K562 (cell line): ENCODE measurements around the gene CSK. TPM values are rescaled to one million over a fixed set of nuclear protein-coding genes. Genes with fewer than 3 reads are reported as not detected.

Source experiments
- ATAC-seq: fragments of 200-7000 bp; cut with Tn5 transposase; 3 replicates; pipeline ENCODE4 v1.9.1; 2020; ENCODE audit warnings: moderate library complexity
- BruUV-seq: library from RNA; stranded (reverse); fragments of 400-500 nt; replicated peaks from 2 replicates; lab custom pipeline; 2021; lab: Mats Ljungman, UMichigan
- CTCF ChIA-PET: fragments of 300-600 bp; formaldehyde crosslinking; extraction: SDS; loops from one replicate; lab custom pipeline; 2021; ENCODE audit warnings: low intra/inter-chr PET ratio; lab: Yijun Ruan, JAX
- POLR2A ChIA-PET: fragments of 300-600, 350-650 bp; sonication (Branson Sonifier 250); formaldehyde crosslinking; extraction: SDS; loops from one replicate; lab custom pipeline; 2021; ENCODE audit warnings: antibody characterized with exemption, inconsistent platforms; lab: Yijun Ruan, JAX
- DNase-seq, 4 experiments: peaks; one replicate each; pipeline versions ENCODE4 v3.0.0 to v3.0.0-alpha.2; 2011 to 2018; ENCODE audit warnings: low spot score in 3 of 4, mixed read lengths in 3 of 4; ENCODE audit errors: extremely low read depth in 1 of 4
- FAIRE-seq: peaks from 2 replicates; lab custom pipeline; 2011; peaks lifted over from hg19 to GRCh38; lab: Jason Lieb, UNC
- H2AFZ ChIP-seq: 2 replicates; pipeline ENCODE4 v1.6.0; 2011; ENCODE audit warnings: low read depth, low read length, control low read depth, inconsistent platforms
- H3K27ac ChIP-seq: fragments of 200-600 bp; 3 replicates; pipeline ENCODE4 v1.8.0; 2011; ENCODE audit warnings: low read depth, mild to moderate bottlenecking, control low read depth, inconsistent platforms, low read length, moderate library complexity, mixed read lengths; ENCODE audit errors: extremely low read depth
- H3K27me3 ChIP-seq, 2 experiments: fragments of 300-600 bp in 1 of 2; 2 replicates in 1 of 2; 3 replicates in 1 of 2; pipeline versions ENCODE4 v1.6.0 to v1.8.0; 2011; ENCODE audit warnings: inconsistent platforms in 2 of 2, low read length in 2 of 2, mild to moderate bottlenecking in 1 of 2, mixed read lengths in 1 of 2, moderate library complexity in 1 of 2; ENCODE audit not compliant: control insufficient read depth in 2 of 2, insufficient read depth in 2 of 2
- H3K36me3 ChIP-seq: fragments of 300-600 bp; 3 replicates; pipeline ENCODE4 v1.8.0; 2011; ENCODE audit warnings: mild to moderate bottlenecking, low read length, inconsistent platforms; ENCODE audit not compliant: control insufficient read depth, insufficient read depth
- H3K4me1 ChIP-seq, 2 experiments: fragments of 200-600 bp in 1 of 2; replicated peaks in 1 of 2; 2 replicates in 1 of 2; 3 replicates in 1 of 2; pipeline versions ENCODE4 v1.5.1 to v1.8.0; 2011; ENCODE audit warnings: inconsistent platforms in 2 of 2, low read length in 2 of 2, mild to moderate bottlenecking in 1 of 2, mixed read lengths in 1 of 2, moderate library complexity in 1 of 2; ENCODE audit not compliant: control insufficient read depth in 2 of 2, insufficient read depth in 2 of 2
- H3K4me2 ChIP-seq: 2 replicates; pipeline ENCODE4 v1.6.1; 2011; ENCODE audit warnings: low read length, control low read depth, inconsistent platforms, mixed read lengths; ENCODE audit not compliant: insufficient read depth
- H3K4me3 ChIP-seq: fragments of 200-600 bp; sonication (generic), shearing (Covaris generic); 2 replicates; pipeline ENCODE4 v1.5.1; 2016; ENCODE audit warnings: control low read depth, inconsistent platforms
- H3K79me2 ChIP-seq: fragments of 200-600 bp; 3 replicates; pipeline ENCODE4 v1.8.0; 2011; ENCODE audit warnings: low read length, inconsistent platforms; ENCODE audit not compliant: control insufficient read depth, insufficient read depth
- H3K9ac ChIP-seq, 2 experiments: 2 replicates each; pipeline versions ENCODE4 v1.6.0 to v1.6.1; 2011; ENCODE audit warnings: low read depth in 2 of 2, low read length in 2 of 2, control low read depth in 1 of 2, inconsistent platforms in 1 of 2, mild to moderate bottlenecking in 1 of 2, mixed read lengths in 1 of 2; ENCODE audit not compliant: insufficient read depth in 1 of 2
- H3K9me1 ChIP-seq: one replicate; pipeline ENCODE4 v1.6.0; 2011; ENCODE audit warnings: inconsistent platforms, mild to moderate bottlenecking, low read length, moderate library complexity; ENCODE audit not compliant: control insufficient read depth, insufficient read depth
- H3K9me3 ChIP-seq: replicated peaks from 2 replicates; pipeline ENCODE4 v1.5.1; 2011; ENCODE audit warnings: low read depth, low read length, inconsistent platforms; ENCODE audit not compliant: control insufficient read depth, insufficient read depth
- H4K20me1 ChIP-seq: replicated peaks from 2 replicates; pipeline ENCODE4 v1.6.1; 2011; ENCODE audit warnings: low read length, inconsistent platforms, mixed read lengths; ENCODE audit not compliant: control insufficient read depth, insufficient read depth
- ARID1B ChIP-seq: fragments of 450-650 bp; IDR thresholded peaks from 2 replicates; pipeline ENCODE4 v1.6.1; 2016; ENCODE audit warnings: antibody characterized with exemption, mild to moderate bottlenecking, inconsistent platforms
- CBFA2T2 ChIP-seq: fragments of 450-650 bp; conservative IDR thresholded peaks from 2 replicates; pipeline ENCODE4 v1.6.1; 2017; ENCODE audit warnings: mild to moderate bottlenecking
- CBFA2T3 ChIP-seq: fragments of 450-650 bp; IDR thresholded peaks from 2 replicates; pipeline ENCODE4 v1.6.1; 2017
- DPF2 ChIP-seq: fragments of 450-650 bp; IDR thresholded peaks from 2 replicates; pipeline ENCODE4 v1.6.1; 2016
- EGR1 ChIP-seq: fragments of 450-650 bp; conservative IDR thresholded peaks from 2 replicates; pipeline ENCODE4 v1.6.1; 2017; ENCODE audit warnings: mild to moderate bottlenecking
- EZH2 ChIP-seq: IDR thresholded peaks from 2 replicates; pipeline ENCODE4 v1.6.1; 2012; ENCODE audit warnings: low read depth, mild to moderate bottlenecking, inconsistent platforms, low read length, borderline replicate concordance
- HDAC1 ChIP-seq, 2 experiments: fragments of 450-650 bp; IDR thresholded peaks; 2 replicates each; pipeline ENCODE4 v1.6.1; 2016 to 2017; ENCODE audit warnings: inconsistent platforms in 1 of 2, mild to moderate bottlenecking in 1 of 2, moderate library complexity in 1 of 2
- NCOR1 ChIP-seq: fragments of 450-650 bp; IDR thresholded peaks from 2 replicates; pipeline ENCODE4 v1.6.1; 2016; ENCODE audit warnings: mild to moderate bottlenecking, moderate library complexity
- NFIC ChIP-seq: fragments of 450-650 bp; IDR thresholded peaks from 2 replicates; pipeline ENCODE4 v1.6.1; 2017; ENCODE audit warnings: mild to moderate bottlenecking, inconsistent platforms
- SMARCA4 ChIP-seq: fragments of 450-650 bp; IDR thresholded peaks from 2 replicates; pipeline ENCODE4 v1.6.1; 2016
- SMARCE1 ChIP-seq: fragments of 450-650 bp; IDR thresholded peaks from 2 replicates; pipeline ENCODE4 v1.7.1; 2016; ENCODE audit warnings: mild to moderate bottlenecking
- TAL1 ChIP-seq: fragments of 450-650 bp; IDR thresholded peaks from 2 replicates; pipeline ENCODE4 v1.6.1; 2016; ENCODE audit warnings: mild to moderate bottlenecking
- TCF3 ChIP-seq: sonication (generic); formaldehyde crosslinking; IDR thresholded peaks from 2 replicates; pipeline ENCODE4 v1.4.0; 2020; ENCODE audit warnings: mild to moderate bottlenecking, missing genetic modification reagents
- TEAD4 ChIP-seq, 2 experiments: sonication (generic) in 1 of 2; formaldehyde crosslinking in 1 of 2; IDR thresholded peaks; 2 replicates each; pipeline versions ENCODE4 v1.6.1 to v1.8.0; 2012 to 2022; ENCODE audit warnings: borderline replicate concordance in 1 of 2, inconsistent platforms in 1 of 2, low read length in 1 of 2, mild to moderate bottlenecking in 1 of 2, missing genetic modification reagents in 1 of 2
- TFAM ChIP-seq: fragments of 250-450 bp; sonication (Bioruptor Pico); conservative IDR thresholded peaks from 2 replicates; pipeline ENCODE4 v1.5.0; 2021; ENCODE audit warnings: mild to moderate bottlenecking, moderate library complexity
- ZBTB7A ChIP-seq: IDR thresholded peaks from 2 replicates; pipeline ENCODE4 v1.6.1; 2011; ENCODE audit warnings: low read depth, mild to moderate bottlenecking, low read length, moderate library complexity, borderline replicate concordance; ENCODE audit not compliant: control insufficient read depth
- WGBS: fragments of 100-300 bp; shearing (Covaris generic); methylation state at CpG from one replicate; pipeline ENCODE4 v1.1.6; 2016; ENCODE audit warnings: low coverage, mixed read lengths; ENCODE audit not compliant: insufficient coverage; ENCODE audit errors: missing lambda C conversion rate; 5-methylcytosine and 5-hydroxymethylcytosine counted together
- in situ Hi-C: fragments of 300-500 bp; cut with MboI; formaldehyde crosslinking; loops from 4 replicates; pipeline ENCODE4 v1.15.0; 2018; ENCODE audit warnings: inconsistent platforms, mixed read lengths
- intact Hi-C: fragments of 100-400 bp; cut with micrococcal nuclease; formaldehyde crosslinking; loops from 2 replicates; pipeline ENCODE4 v1.14.2; 2022
- polyA plus RNA-seq, 8 experiments: library from polyadenylated mRNA; depleted of rRNA in 4 of 8; stranded (reverse) in 5 of 8; unstranded in 3 of 8; fragments of >200 nt; fragmentation: Nextera tagmentation in 2 of 8; fragmentation: Illumina TruSeq in 1 of 8; extraction: Ambion mirVana in 2 of 8; extraction: Trizol in 1 of 8; gene quantifications; 2 replicates each; pipeline versions ENCODE4 v1.2.1 to v1.2.3, GENCODE V29; 2011 to 2014; ENCODE audit warnings: inconsistent platforms in 1 of 8, missing spikeins in 1 of 8
- total RNA-seq, 7 experiments: library from RNA; depleted of rRNA in 6 of 7; stranded (reverse); fragments of >200 nt in 6 of 7; fragmentation: Illumina TruSeq in 2 of 7; extraction: Trizol in 2 of 7; gene quantifications; 2 replicates each; pipeline versions ENCODE4 v1.2.1 to v1.2.3, GENCODE V29; 2011 to 2021; ENCODE audit warnings: low replicate concordance in 1 of 7
- TF ChIP-seq, protein P1 (sequence below): fragments of 250-450 bp; sonication (Bioruptor Pico); IDR thresholded peaks from 2 replicates; pipeline ENCODE4 v1.4.0; 2020; ENCODE audit warnings: mild to moderate bottlenecking, moderate library complexity, borderline replicate concordance
- TF ChIP-seq, protein P2 (sequence below): sonication (generic); formaldehyde crosslinking; IDR thresholded peaks from 2 replicates; pipeline ENCODE4 v1.9.0; 2022; ENCODE audit warnings: mild to moderate bottlenecking, missing genetic modification reagents

Gene CSK
- total and polyA plus RNA-seq, 9 of the 15 experiments (the other 6 are each of a cell fraction or from before 2014, with no cell fraction given), result 1.5 to 112 (median 22.5) TPM

GRCh38 chr15:74778599-74778970 lies 3.3 kb upstream of the CSK start:
- FAIRE-seq (peak; percentile 72), DNase-seq (peak in 3 of 4 experiments; percentile 47 to 62 (median 50)), ATAC-seq (no peak)
- Histone ChIP-seq H3K9ac (peak overlapping the region in 1 of 2 experiments; percentile 6; a peak in 1 of 4 replicates), H3K36me3 (no peaks in the 10 kb centered on the region), H3K4me3 (no peak overlapping the region), H3K27me3 (no peaks in the 10 kb centered on the region), H3K27ac (no peak overlapping the region), H3K79me2 (peaks cover 16% of the 10 kb centered on the region), H3K9me3 (no peaks in the 10 kb centered on the region), H4K20me1 (no peaks in the 10 kb centered on the region; the same call in 1 of the 2 replicates), H3K9me1 (peaks cover 4% of the 10 kb centered on the region), H3K4me1 (peaks cover 37 to 56% of the 10 kb centered on the region in 2 experiments), H2AFZ (no peak overlapping the region), H3K4me2 (no peak overlapping the region)
- POLR2A ChIA-PET, result interaction anchor here (0.6 to 1.7 kb wide), 3 partner anchors 8 to 409 kb away, joined by 3 to 8 read pairs (median 3); no protein-coding TSS in a partner anchor
- intact Hi-C loops (loop anchor here (10.0 kb wide), 1 partner anchor 426 kb away; the partner anchor contains the start of gene C15orf39), in situ Hi-C loops (no loop called here)
- 0 out of 2 replicates have a peak, but pooled peaks have one; percentile 33 for TF ChIP-seq NFIC
- TF ChIP-seq SMARCE1, result peak; percentile 36; the same call in 1 of the 2 replicates
- peak; percentile 42; the same call in 1 of the 2 replicates for TF ChIP-seq ARID1B
- TF ChIP-seq TEAD4 (IDR thresholded peaks at IDR 0.05; ENCODE audit: low read length), result 0 out of 2 replicates have a peak, but pooled peaks have one; percentile 17
- no peak for TF ChIP-seq TEAD4 (CRISPR knock-in tag; IDR thresholded peaks at IDR 0.05; ENCODE audit: borderline replicate concordance)
- TF ChIP-seq DPF2, result peak; percentile 56; the same call in 1 of the 2 replicates
- 0 out of 4 replicates have a peak, but pooled peaks of 1 of the 2 experiments have one; percentile 19 for TF ChIP-seq HDAC1 (IDR thresholded peaks at IDR 0.05)
- peak; percentile 62 for TF ChIP-seq CBFA2T2
- TF ChIP-seq, protein P1, sequence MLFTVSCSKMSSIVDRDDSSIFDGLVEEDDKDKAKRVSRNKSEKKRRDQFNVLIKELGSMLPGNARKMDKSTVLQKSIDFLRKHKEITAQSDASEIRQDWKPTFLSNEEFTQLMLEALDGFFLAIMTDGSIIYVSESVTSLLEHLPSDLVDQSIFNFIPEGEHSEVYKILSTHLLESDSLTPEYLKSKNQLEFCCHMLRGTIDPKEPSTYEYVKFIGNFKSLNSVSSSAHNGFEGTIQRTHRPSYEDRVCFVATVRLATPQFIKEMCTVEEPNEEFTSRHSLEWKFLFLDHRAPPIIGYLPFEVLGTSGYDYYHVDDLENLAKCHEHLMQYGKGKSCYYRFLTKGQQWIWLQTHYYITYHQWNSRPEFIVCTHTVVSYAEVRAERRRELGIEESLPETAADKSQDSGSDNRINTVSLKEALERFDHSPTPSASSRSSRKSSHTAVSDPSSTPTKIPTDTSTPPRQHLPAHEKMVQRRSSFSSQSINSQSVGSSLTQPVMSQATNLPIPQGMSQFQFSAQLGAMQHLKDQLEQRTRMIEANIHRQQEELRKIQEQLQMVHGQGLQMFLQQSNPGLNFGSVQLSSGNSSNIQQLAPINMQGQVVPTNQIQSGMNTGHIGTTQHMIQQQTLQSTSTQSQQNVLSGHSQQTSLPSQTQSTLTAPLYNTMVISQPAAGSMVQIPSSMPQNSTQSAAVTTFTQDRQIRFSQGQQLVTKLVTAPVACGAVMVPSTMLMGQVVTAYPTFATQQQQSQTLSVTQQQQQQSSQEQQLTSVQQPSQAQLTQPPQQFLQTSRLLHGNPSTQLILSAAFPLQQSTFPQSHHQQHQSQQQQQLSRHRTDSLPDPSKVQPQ (CRISPR knock-in tag), result no peak
- TF ChIP-seq CBFA2T3, result peak; percentile 83
- no peak for TF ChIP-seq TFAM (CRISPR knock-in tag)
- peak; percentile 65; the same call in 1 of the 2 replicates for TF ChIP-seq ZBTB7A
- TF ChIP-seq, protein P2, sequence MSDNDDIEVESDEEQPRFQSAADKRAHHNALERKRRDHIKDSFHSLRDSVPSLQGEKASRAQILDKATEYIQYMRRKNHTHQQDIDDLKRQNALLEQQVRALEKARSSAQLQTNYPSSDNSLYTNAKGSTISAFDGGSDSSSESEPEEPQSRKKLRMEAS (CRISPR knock-in tag), result no peak
- 0 out of 2 replicates have a peak, but pooled peaks have one; percentile 40 for TF ChIP-seq NCOR1
- TF ChIP-seq TCF3, result peak; percentile 52
- TF ChIP-seq TAL1, result peak; percentile 47; the same call in 1 of the 2 replicates
- TF ChIP-seq SMARCA4, result peak; percentile 31; the same call in 1 of the 2 replicates
- no peak for TF ChIP-seq EZH2
- peak; percentile 27 for TF ChIP-seq EGR1
- CTCF ChIA-PET, result interaction anchor here (0.7 to 1.1 kb wide), 2 partner anchors 22 to 1385 kb away, joined by 3 read pairs; no protein-coding TSS in a partner anchor
- 13% methylated on average over 5 of the region's 5 CpGs for WGBS
- no TSS peak for BruUV-seq
